ENCODE data around the gene SIMC1. TPM values are rescaled to one million over a fixed set of nuclear protein-coding genes. Genes with fewer than 3 reads are reported as not detected.
"Not testable (repeated sequence)": the region's sequence is repeated elsewhere in the genome, so short reads cannot be mapped to it uniquely, and the experiment has no call there.

The SIMC1 gene
- polyA plus RNA-seq, result 1 to 10 TPM; 3.4 to 5.3 (median 4.2) TPM

DNA sequence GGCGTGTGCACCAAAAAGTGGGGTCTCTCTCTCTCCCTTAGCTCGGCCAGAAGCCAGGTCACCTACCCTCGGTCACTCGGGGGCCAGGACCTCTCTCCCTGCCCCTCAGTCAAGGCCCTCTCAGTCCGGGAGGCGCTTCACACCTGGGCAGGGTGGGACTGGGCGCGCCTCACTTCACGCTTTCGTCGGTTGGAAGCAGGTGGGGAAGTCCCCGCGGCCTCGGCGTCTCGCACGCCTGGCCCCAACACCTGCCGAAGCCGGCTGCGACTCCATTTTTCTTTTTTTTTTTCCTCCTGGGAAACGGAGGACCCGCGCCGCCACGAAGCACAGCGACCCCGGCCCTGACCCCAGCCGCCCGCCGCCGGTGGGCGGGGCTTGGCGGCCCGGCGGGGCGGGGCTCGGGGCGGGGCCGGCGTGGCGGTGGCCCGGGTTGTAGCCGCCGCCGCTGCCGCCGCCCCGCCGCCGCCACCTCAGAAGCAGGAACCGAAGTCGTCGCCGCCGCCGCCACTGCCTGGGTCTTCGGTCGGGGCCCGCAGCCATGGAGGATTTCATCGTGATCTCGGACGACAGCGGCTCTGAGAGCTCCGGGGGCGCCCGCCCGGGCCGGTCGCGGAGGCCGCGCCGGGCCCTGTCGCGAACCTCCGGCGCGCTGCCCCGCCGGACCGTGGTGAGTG lies at the start of gene SIMC1:
Gene SIMC1 (plus strand): TSS at position 454 of the 674 bp plus-strand sequence. CDS start 85 bp downstream, at position 539.
- H3K27ac ChIP-seq (ENCODE audit: low read depth, low read length), result not testable (repeated sequence)
- 4 to 13% (median 5%) methylated on average over 24 to 62 of the region's 81 CpGs for WGBS, 3 donors

GRCh38 chr5:176188506-176189193 lies 49.6 kb upstream of the SIMC1 start:
- 77 to 88% (median 86%) methylated on average over 11 of the region's 11 CpGs for WGBS, 3 donors
- no peak overlapping the region for H3K27ac ChIP-seq (ENCODE audit: low read depth, low read length)

DNA sequence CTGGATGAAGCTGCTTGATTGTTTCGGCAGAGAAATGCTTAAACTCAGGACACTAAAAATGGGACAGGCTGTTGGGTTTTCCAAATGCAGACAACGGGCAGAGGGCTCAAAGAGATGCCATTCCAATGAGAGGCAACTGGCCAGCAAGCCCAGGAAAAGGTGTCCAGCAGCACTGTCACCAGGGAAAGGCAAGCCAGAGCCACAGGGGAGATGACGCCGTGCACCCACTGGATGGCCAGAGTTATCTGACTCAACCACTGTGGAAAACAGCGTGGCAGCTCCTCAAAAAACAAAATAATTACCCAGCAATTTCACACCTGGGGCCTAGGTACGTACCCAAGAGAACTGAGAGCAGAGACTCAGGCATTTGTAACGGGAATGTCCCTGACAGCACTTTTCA lies 48.4 kb upstream of the SIMC1 start:
- H3K27ac ChIP-seq (ENCODE audit: low read depth, low read length), result no peak overlapping the region
- 74 to 78% (median 76%) methylated on average over 7 of the region's 7 CpGs for whole genome bisulfite sequencing, 3 donors

- whole genome bisulfite sequencing, 3 donors, result 81 to 91% (median 82%) methylated on average over 23 to 28 of the region's 28 CpGs
- H3K27ac ChIP-seq (ENCODE audit: low read depth, low read length), result no peak overlapping the region
Observed at GRCh38 chr5:176190886-176191755, 47.1 kb upstream of the SIMC1 start.

DNA sequence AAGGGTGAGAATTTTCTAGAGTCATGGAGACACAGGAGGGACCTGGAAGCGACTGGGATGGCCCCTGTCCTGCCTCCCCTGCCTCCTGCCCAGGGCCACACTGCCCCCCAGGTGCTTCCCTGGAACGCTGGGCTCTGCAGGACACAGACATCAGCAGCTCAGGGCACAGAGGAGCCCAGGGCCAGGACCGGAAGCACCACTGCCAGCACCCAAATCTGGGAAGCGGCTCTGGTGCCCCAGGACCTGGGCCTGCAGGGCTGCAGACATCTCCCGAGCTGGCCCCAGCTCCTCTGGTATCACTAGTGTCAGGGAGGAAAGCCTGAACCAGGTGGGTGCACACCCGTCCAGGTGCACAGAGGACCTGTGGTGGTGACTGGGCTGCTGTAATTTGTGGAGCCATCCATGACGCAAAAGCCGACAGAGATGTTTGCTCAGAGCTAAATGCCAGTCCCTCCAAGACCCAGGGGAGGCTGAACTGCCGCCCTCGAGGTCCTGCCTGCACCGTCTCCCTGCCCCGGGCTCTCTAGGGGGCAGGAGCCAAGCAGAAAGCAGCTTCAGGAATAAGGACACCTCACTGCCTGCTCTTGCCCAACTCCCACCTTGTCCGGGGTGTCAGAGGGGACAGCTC lies 46.0 kb upstream of the SIMC1 start:
- 74 to 84% (median 76%) methylated on average over 13 of the region's 13 CpGs for WGBS, 3 donors
- no peak overlapping the region for H3K27ac ChIP-seq (ENCODE audit: low read depth, low read length)

DNA sequence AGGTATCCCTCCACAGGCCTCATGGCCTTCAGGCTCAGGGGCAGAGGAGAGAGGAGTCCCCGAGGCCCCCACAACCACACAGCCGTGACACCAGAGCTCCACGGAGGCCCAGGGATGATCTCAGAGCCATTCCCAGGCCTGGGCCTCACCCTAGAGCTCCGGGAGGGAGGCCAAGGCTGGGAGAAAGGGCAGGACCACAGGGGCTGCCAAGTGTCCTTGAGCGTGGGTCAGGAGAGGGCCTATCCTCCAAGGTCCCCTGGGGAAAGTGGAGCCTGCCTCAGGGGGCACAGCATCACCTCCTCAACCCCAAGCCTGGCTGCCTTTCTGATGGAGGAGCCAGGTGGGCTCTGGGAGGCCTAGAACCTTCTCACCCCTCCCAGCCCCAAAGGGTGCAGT lies 45.5 kb upstream of the SIMC1 start:
- WGBS, 3 donors, result 46 to 51% (median 47%) methylated on average over 5 of the region's 5 CpGs

DNA sequence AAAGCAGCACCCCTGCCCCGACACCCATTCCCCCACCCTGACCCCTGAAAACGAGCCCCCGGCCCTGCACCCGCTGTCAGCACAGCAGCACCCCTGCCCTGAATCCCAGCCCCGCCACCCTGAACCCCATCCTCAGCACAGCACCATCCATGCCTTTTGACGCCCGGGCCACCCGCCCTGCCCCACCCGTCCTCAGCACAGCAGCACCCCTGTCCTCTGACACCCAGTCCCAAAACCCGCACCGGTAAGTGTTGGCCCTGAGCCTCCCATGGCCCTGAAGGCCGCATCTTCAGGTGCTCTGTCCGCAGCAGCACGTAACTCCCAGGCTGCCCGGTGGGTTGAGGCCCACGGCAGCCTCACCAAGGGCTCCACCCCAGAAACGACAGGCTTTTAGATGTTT lies 44.6 kb upstream of the SIMC1 start:
- WGBS, 3 donors, result 75 to 78% (median 78%) methylated on average over 15 to 17 of the region's 17 CpGs
- not testable (repeated sequence) for H3K27ac ChIP-seq (ENCODE audit: low read depth, low read length)

More for the DNA sequence above, 45.5 kb upstream of the SIMC1 start:
- H3K27ac ChIP-seq (ENCODE audit: low read depth, low read length), result not testable (repeated sequence)

GRCh38 chr5:176194238-176195083 lies 43.8 kb upstream of the SIMC1 start:
- WGBS, 3 donors, result 1 to 6% (median 3%) methylated on average over 21 to 48 of the region's 67 CpGs
- H3K27ac ChIP-seq (ENCODE audit: low read depth, low read length), result not testable (repeated sequence)

- WGBS, 3 donors, result 20 to 46% (median 21%) methylated on average over 4 to 6 of the region's 6 CpGs
- not testable (repeated sequence) for H3K27ac ChIP-seq (ENCODE audit: low read depth, low read length)
Observed at GRCh38 chr5:176195084-176195413, 43.2 kb upstream of the SIMC1 start.

DNA sequence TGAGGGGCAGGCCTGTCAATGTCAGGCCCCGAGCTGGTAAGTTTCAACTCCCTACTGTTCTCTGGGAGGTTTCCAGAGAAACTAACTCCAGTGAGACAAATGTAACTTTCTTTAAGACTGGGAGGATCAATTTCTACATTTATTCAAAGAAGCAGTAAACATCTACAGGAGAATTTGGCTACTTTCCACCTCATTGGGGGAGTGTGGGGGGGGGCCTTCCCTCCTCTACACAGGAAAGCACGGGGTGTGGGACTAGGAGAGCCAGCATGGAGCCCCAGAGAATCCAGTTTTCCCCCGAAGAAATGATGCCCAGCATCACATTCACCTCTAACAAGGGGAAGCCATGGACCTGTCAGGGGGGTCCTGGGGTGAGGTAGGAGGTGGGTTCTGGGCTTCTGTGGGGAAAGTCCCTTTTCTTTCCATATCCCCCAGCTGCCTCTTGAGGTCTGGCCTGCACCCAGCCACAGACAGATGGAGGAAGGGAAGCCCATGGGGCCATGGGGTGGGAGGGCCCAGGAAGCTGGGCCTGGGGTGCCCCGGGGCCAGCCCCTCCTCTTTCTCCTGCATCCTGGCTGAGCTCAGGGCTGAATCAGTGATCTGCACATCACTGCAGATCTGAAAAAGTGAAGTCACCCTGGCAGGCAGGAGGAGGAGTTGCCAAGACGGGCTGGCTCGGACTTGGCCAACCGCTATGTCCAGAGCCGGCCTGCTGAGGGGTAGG lies 42.6 kb upstream of the SIMC1 start:
- H3K27ac ChIP-seq (ENCODE audit: low read depth, low read length), result not testable (repeated sequence)
- WGBS, 3 donors, result 36 to 66% (median 41%) methylated on average over 7 of the region's 8 CpGs

DNA sequence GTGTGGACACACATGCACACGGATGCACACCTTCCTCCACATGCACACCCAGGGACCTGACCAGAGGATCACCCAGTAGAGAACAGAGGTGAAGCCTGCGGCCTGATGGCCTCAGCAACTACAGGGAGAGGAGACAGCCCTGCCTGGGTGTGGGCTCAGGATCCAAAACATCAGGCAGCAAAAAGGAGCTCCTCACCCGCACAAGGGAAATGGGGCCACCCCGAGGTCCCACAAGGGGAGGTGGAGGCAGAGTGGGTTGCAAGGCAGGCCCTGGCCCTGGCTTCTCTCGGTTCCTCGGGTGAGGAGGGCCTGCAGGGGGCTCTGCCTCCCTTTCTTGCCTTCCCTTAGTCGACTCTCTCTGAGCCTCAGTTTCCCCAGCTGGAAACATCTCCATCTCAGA lies 41.4 kb upstream of the SIMC1 start:
- 73 to 88% (median 75%) methylated on average over 4 to 6 of the region's 7 CpGs for WGBS, 3 donors
- H3K27ac ChIP-seq (ENCODE audit: low read depth, low read length), result not testable (repeated sequence)

DNA sequence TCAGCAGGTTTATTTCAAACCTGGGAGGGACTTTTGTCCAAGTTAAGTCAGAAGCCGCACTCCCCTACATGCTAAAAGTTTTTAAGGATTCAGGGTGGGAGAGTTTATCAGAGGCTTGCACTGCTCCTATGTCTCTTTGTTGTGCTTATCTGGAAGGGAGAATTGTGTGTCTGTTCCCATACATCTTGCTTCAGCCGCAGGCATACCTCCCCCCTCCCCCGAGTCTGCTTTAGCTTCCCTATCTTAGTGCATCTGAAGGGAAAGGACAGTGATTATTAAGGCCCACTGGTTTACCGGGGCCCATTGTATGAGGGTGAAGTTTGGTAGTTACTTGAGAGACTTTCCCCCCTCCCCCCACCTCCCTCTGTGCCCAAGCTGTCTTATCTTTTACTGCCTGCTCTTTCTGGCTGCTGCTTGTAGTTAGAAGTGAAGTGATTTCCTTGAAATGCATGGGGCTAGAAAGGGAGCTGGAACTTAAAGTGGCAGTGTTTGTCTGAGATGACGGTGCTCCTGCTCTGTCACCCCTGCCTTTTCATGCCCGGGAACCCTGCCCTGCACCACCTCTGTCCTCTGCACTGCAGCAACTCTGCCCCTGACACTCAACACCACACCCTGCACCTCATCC lies 40.9 kb upstream of the SIMC1 start:
- WGBS, 3 donors, result 30 to 49% (median 39%) methylated on average over 5 to 6 of the region's 6 CpGs
- H3K27ac ChIP-seq (ENCODE audit: low read depth, low read length), result not testable (repeated sequence)

- 36 to 87% (median 40%) methylated on average over 1 to 2 of the region's 2 CpGs for WGBS, 3 donors
- H3K27ac ChIP-seq (ENCODE audit: low read depth, low read length), result not testable (repeated sequence)
Observed at GRCh38 chr5:176198299-176198698, 39.9 kb upstream of the SIMC1 start.

DNA sequence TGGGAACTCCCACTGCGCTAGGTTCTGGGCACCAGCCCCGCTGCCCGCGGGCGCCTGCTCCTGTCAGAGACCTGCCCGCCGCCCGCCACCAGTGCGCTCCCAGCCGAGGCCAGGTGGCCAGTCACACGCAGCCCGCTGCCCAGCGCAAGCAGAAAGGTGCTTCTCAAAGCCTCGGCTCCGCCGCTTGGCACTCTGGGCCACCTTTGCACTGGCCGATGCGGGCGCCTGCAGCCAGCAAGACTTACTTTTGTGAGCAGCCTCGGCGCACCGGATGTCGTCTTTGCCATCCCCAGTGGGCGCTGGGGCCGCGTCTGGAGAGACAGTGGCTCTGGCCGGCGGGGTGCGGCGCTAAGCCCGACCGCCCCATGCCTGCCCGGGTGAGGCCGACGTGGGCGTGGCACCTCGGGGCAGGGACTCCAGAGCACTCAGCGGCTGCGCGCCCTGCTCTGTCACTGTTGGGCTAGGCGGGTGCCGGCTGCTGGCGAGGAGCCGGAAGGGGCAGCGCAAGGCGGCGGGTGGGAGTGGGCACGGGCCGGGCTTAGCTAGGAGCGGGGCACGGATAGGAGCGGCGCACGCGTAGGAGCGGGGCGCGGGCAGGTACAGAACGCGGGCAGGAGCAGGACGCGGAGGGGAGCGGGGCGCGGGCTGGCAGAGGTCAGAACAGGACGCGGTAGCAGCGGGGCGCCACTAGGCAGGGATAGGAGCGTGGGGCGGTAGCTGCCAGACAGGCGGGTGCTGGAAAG lies 39.1 kb upstream of the SIMC1 start:
- WGBS, 3 donors, result 2 to 3% (median 3%) methylated on average over 49 to 70 of the region's 72 CpGs
- H3K27ac ChIP-seq (ENCODE audit: low read depth, low read length), result not testable (repeated sequence)

DNA sequence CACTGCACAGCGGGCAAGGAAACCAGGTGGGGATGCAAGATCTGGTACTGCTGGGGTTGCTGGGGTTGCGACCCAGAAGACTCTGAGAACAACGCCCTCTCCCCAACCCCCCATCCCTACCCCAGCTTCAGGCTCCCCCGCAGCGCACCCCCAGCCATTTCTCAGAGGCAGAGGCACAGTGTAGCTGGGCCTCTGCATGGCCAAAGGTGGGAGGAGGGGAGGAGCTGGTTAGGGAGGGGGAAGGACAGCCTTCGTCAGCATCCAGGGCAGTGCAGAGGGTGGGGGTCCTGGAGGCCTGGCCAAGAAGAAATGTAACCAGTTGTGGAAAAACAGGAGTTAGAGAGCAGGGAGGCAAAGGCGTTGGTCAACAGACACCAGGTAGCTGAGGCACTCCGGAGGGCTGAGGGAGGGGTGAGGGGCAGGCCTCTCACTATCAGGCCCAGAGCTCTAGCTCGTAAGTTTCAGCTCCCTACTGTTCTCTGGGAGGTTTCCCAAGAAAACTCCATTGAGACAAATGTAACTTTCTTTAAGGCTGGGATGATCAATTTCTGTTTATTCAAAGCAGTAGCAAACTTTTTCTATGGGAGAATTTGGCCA lies 38.3 kb upstream of the SIMC1 start:
- WGBS, 3 donors, result 10 to 31% (median 17%) methylated on average over 6 to 8 of the region's 9 CpGs
- H3K27ac ChIP-seq (ENCODE audit: low read depth, low read length), result not testable (repeated sequence)

GRCh38 chr5:176201811-176202210 lies 36.4 kb upstream of the SIMC1 start:
- WGBS, 3 donors, result 92 to 94% (median 94%) methylated on average over 8 of the region's 8 CpGs
- H3K27ac ChIP-seq (ENCODE audit: low read depth, low read length), result no peak overlapping the region

All from adipose tissue (tissue), 3 donors.